BJ (cell line): Measurements from ENCODE around the gene BHLHA15. TPM values are rescaled to one million over a fixed set of nuclear protein-coding genes. Genes with fewer than 3 reads are reported as not detected.
"Not testable (repeated sequence)": the region's sequence is repeated elsewhere in the genome, so short reads cannot be mapped to it uniquely, and the experiment has no call there.

Source experiments
- CTCF ChIA-PET: fragments of 350-600 bp; formaldehyde crosslinking; extraction: SDS; loops from one replicate; lab custom pipeline; 2021; ENCODE audit warnings: antibody characterized with exemption, inconsistent platforms; lab: Yijun Ruan, JAX
- POLR2A ChIA-PET: fragments of 300-600 bp; sonication (Branson Sonifier 250); formaldehyde crosslinking; extraction: SDS; loops from one replicate; lab custom pipeline; 2021; ENCODE audit warnings: antibody characterized with exemption; lab: Charles Lee
- DNase-seq: peaks from one replicate; pipeline ENCODE4 v3.0.0-alpha.2; 2011; ENCODE audit warnings: low read depth
- H3K27me3 ChIP-seq: 2 replicates; pipeline ENCODE4 v1.6.0; 2011; ENCODE audit warnings: low read length; ENCODE audit not compliant: control insufficient read depth, insufficient read depth
- H3K36me3 ChIP-seq: 2 replicates; pipeline ENCODE4 v1.5.1; 2011; ENCODE audit warnings: low read length; ENCODE audit not compliant: control insufficient read depth, insufficient read depth
- H3K4me3 ChIP-seq: 2 replicates; pipeline ENCODE4 v1.5.1; 2011; ENCODE audit warnings: low read depth, mild to moderate bottlenecking, control low read depth, low read length
- CTCF ChIP-seq: IDR thresholded peaks from 2 replicates; pipeline ENCODE4 v1.5.1; 2011; ENCODE audit warnings: low read depth, mild to moderate bottlenecking, control low read depth, inconsistent platforms, low read length, moderate library complexity; ENCODE audit not compliant: insufficient read depth
- polyA plus RNA-seq: library from polyadenylated mRNA; depleted of rRNA; stranded (reverse); fragments of >200 nt; gene quantifications from 2 replicates; pipeline ENCODE4 v1.2.3, GENCODE V29; 2011

The BHLHA15 gene
- polyA plus RNA-seq, 1 experiment = not detected

GRCh38 chr7:98215561-98216495 is 4.6 kb downstream of the BHLHA15 start:
- no peak for DNase-seq
- ChIA-PET POLR2A (no interaction called here), CTCF (interaction anchor here (0.6 kb wide), 1 partner anchor 659 kb away, joined by 4 read pairs; no protein-coding TSS in a partner anchor)
- no peak for TF ChIP-seq CTCF
- H3K4me3 ChIP-seq = no peak overlapping the region
- H3K36me3 ChIP-seq = peaks cover 4% of the 10 kb centered on the region; the same call in 1 of the 2 replicates
- no peaks in the 10 kb centered on the region for H3K27me3 ChIP-seq

GRCh38 chr7:98216941-98217622 is 5.8 kb downstream of the BHLHA15 start:
- no peak for TF ChIP-seq CTCF
- Histone ChIP-seq H3K27me3 (no peaks in the 10 kb centered on the region), H3K4me3 (no peak overlapping the region), H3K36me3 (peaks cover 8% of the 10 kb centered on the region)
- no peak for DNase-seq
- POLR2A ChIA-PET = no interaction called here
- CTCF ChIA-PET = no interaction called here

- POLR2A ChIA-PET = no interaction called here
- DNase-seq = no peak
These were observed 6.7 kb downstream of the BHLHA15 start for GRCh38 chr7:98217623-98218582.

GRCh38 chr7:98219382-98219781 is 8.1 kb downstream of the BHLHA15 start:
- CTCF ChIA-PET, H3K27me3 ChIP-seq, H3K36me3 ChIP-seq, POLR2A ChIA-PET, H3K4me3 ChIP-seq, DNase-seq: not testable (repeated sequence)

More at GRCh38 chr7:98217623-98218582, 6.7 kb downstream of the BHLHA15 start:
- CTCF ChIA-PET = no interaction called here
- no peak for TF ChIP-seq CTCF
- H3K27me3 ChIP-seq = no peaks in the 10 kb centered on the region
- H3K4me3 ChIP-seq = no peak overlapping the region
- H3K36me3 ChIP-seq = peaks cover 8% of the 10 kb centered on the region
